ENCODE data around the gene DIO3. TPM values are rescaled to one million over a fixed set of nuclear protein-coding genes. Genes with fewer than 3 reads are reported as not detected.
"Not testable (repeated sequence)": the region's sequence is repeated elsewhere in the genome, so short reads cannot be mapped to it uniquely, and the experiment has no call there.

DIO3 gene
- total RNA-seq, 2 donors from 2014 or later, result 1.3 to 2.0 TPM

DNA sequence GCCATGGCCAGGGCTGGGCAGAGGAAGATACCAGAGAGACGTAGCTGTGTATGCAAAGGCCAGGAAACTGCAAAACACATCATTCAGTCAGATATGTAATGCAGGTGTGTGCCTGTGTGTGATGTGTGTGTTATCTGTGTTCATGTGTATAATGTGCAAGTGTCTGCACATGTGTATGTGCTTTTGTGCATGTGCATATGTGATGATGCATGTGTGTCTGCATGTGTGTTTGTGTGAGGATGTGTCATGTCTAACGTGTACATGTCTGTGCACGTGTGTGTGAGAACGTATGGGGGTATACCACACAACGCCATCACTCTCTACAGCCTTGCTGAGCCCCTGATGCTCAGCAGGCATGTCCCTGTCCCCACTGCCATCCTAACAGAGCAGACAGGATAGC lies 9.7 kb downstream of the DIO3 start:
- no peak for TF ChIP-seq POLR2A (IDR thresholded peaks at IDR 0.05)
- TF ChIP-seq, protein P1, sequence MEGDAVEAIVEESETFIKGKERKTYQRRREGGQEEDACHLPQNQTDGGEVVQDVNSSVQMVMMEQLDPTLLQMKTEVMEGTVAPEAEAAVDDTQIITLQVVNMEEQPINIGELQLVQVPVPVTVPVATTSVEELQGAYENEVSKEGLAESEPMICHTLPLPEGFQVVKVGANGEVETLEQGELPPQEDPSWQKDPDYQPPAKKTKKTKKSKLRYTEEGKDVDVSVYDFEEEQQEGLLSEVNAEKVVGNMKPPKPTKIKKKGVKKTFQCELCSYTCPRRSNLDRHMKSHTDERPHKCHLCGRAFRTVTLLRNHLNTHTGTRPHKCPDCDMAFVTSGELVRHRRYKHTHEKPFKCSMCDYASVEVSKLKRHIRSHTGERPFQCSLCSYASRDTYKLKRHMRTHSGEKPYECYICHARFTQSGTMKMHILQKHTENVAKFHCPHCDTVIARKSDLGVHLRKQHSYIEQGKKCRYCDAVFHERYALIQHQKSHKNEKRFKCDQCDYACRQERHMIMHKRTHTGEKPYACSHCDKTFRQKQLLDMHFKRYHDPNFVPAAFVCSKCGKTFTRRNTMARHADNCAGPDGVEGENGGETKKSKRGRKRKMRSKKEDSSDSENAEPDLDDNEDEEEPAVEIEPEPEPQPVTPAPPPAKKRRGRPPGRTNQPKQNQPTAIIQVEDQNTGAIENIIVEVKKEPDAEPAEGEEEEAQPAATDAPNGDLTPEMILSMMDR (IDR thresholded peaks at IDR 0.05), result no peak
- no peak for ATAC-seq
- no peak for DNase-seq
- no peak overlapping the region for H3K4me3 ChIP-seq
- intact Hi-C loops (cut with DNase I), result no loop called here
- WGBS, 2 donors, result 53 to 60% methylated on average over 5 of the region's 5 CpGs
- H3K27me3 ChIP-seq, result no peaks in the 10 kb centered on the region
- H3K36me3 ChIP-seq (replicated peaks in 1 of 2; ENCODE audit: insufficient read depth in 1 of 2, low read depth in 2 of 2), result no peaks in the 10 kb centered on the region
- H3K4me1 ChIP-seq, result no peaks in the 10 kb centered on the region
- H3K9me3 ChIP-seq, result no peaks in the 10 kb centered on the region
- H3K27ac ChIP-seq, result no peak overlapping the region

DNA sequence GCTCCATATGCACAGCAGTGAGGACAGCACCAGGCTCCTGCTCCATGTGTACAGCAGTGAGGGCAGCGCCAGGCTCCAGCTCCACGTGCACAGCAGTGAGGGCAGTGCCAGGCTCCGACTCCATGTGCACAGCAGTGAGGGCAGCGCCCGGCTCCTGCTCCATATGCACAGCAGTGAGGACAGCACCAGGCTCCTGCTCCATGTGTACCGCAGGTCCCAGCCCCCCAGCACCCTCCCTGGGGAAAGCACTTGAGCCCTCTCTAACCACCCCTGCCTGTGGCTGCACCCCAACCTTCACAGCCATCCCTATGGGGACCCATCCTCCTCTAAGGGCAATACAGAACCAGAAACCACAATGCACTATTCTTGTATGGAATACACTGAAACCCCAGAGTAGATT lies 11.2 kb downstream of the DIO3 start:
- intact Hi-C loops (cut with DNase I), result not testable (repeated sequence)
- WGBS, 2 donors, result 68% methylated on average over 5 of the region's 6 CpGs; no CpG with 5 or more reads in 1 of the 2 donors

DNA sequence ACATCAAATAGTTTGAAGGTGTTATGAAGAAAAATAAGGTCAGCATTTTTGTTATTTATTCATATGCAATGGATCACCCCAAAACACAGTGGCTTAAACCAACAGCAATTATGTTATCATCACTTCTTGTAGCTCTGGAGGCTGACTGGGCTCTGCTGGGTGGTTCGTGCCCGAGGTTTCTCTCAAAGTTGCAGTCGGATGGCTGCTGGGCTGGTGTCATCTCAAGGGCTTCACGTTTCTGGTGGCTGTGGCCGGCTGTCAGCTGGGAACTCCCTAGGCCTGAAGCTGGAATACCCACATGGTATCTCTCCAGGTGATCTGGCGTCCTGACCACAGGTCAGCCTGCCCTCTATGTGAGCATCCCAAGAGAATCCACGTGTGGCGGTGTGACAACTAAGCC lies 12.0 kb downstream of the DIO3 start:
- DNase-seq (no peak), ATAC-seq (no peak)
- Histone ChIP-seq H3K4me1 (no peaks in the 10 kb centered on the region), H3K27me3 (no peaks in the 10 kb centered on the region), H3K27ac (no peak overlapping the region), H3K36me3 (replicated peaks in 1 of 2; ENCODE audit: insufficient read depth in 1 of 2, low read depth in 2 of 2) (no peaks in the 10 kb centered on the region), H3K9me3 (no peaks in the 10 kb centered on the region), H3K4me3 (no peak overlapping the region)
- intact Hi-C loops (cut with DNase I), result no loop called here
- 78 to 87% methylated on average over 6 to 8 of the region's 8 CpGs for WGBS, 2 donors
- no peak for TF ChIP-seq POLR2A (IDR thresholded peaks at IDR 0.05)
- TF ChIP-seq, protein P1 (IDR thresholded peaks at IDR 0.05), result no peak

More for the DNA sequence above, 11.2 kb downstream of the DIO3 start:
- not testable (repeated sequence) for H3K4me1 ChIP-seq; H3K27me3 ChIP-seq; ATAC-seq; DNase-seq; H3K27ac ChIP-seq; H3K36me3 ChIP-seq (replicated peaks in 1 of 2; ENCODE audit: insufficient read depth in 1 of 2, low read depth in 2 of 2); H3K9me3 ChIP-seq; H3K4me3 ChIP-seq

DNA sequence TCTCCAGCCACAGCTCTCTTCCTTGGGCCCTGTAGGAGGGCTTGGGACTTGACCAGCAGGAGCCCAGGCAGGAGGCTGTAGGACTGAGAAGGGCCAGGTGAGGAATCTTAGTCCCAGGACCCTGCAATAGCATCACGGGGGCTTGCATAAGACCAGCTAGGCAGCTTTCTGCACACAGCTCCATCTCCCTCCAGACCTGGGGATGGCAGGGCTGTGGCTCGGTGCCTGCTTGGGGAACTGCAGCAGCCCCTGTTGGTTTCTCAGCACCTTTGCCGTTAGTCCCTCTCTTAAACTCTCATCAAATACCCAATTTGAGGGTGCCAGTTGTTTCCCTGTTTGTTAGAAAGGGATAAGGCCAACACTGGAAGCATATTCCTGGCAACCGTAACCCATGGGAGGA lies 14.3 kb downstream of the DIO3 start:
- no peak for ATAC-seq
- no peak overlapping the region for H3K4me3 ChIP-seq
- DNase-seq, result no peak
- no peak overlapping the region for H3K27ac ChIP-seq
- no peaks in the 10 kb centered on the region for H3K9me3 ChIP-seq
- H3K4me1 ChIP-seq, result no peaks in the 10 kb centered on the region
- intact Hi-C loops (cut with DNase I), result no loop called here
- no peaks in the 10 kb centered on the region for H3K36me3 ChIP-seq (replicated peaks in 1 of 2; ENCODE audit: insufficient read depth in 1 of 2, low read depth in 2 of 2)
- WGBS, 2 donors, result 60 to 64% methylated on average over 4 of the region's 4 CpGs
- H3K27me3 ChIP-seq, result no peaks in the 10 kb centered on the region
- no peak for TF ChIP-seq POLR2A (IDR thresholded peaks at IDR 0.05)
- TF ChIP-seq, protein P1 (IDR thresholded peaks at IDR 0.05), result no peak

DNA sequence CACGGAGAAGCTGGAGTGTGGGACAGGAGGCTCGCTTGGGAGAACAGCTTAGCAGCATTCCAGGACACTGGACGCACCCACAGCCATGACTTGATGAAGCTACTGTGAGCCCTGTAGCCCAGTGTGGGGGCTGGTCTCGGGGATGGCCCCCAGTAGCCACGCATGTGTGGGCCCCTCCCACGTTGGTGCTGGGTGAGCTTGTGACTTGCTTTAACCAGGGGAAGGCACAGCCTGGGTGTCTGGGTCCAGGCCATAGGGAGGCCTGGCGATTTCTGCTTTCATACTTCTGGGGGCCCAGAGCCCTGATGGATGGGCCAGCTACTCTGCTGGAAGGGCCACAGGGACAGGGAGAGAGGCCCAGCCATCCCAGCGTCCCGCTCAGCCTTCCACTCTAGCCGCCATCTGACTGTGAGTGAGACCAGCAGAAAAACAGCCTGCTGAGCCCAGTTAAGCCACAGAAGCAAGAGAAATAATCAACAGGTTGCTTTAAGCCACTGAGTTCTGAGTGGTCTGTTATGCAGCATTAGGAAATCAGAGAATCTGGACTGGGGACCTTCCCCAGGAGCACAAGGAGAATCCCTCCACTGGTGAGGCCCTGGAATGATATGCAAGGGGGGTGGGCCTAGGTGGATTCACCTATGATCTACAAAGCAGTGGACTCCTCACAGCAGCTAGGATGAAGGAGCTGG lies 16.1 kb downstream of the DIO3 start:
- ATAC-seq, result no peak
- H3K36me3 ChIP-seq (replicated peaks in 1 of 2; ENCODE audit: insufficient read depth in 1 of 2, low read depth in 2 of 2), result no peaks in the 10 kb centered on the region
- no peak overlapping the region for H3K27ac ChIP-seq
- H3K27me3 ChIP-seq, result no peaks in the 10 kb centered on the region
- H3K4me3 ChIP-seq, result no peak overlapping the region
- no peak for DNase-seq
- no peaks in the 10 kb centered on the region for H3K4me1 ChIP-seq
- intact Hi-C loops (cut with DNase I), result no loop called here
- 80% methylated on average over 6 to 10 of the region's 10 CpGs for WGBS, 2 donors
- H3K9me3 ChIP-seq, result no peaks in the 10 kb centered on the region
- no peak for TF ChIP-seq POLR2A (IDR thresholded peaks at IDR 0.05)
- TF ChIP-seq, protein P1 (IDR thresholded peaks at IDR 0.05), result no peak
